Measurements from ENCODE around the gene DPYD. TPM values are rescaled to one million over a fixed set of nuclear protein-coding genes. Genes with fewer than 3 reads are reported as not detected.

Gene DPYD
- total RNA-seq, 1 experiment from 2014 or later, result 0.46 TPM

- ChIA-PET POLR2A (no interaction called here), CTCF (no interaction called here)
- no peaks in the 10 kb centered on the region for H3K36me3 Mint-ChIP-seq
- no peak for ATAC-seq
- H3K9me3 Mint-ChIP-seq, result no peaks in the 10 kb centered on the region
- H3K27ac Mint-ChIP-seq, result no peak overlapping the region
- TF ChIP-seq, protein P1, sequence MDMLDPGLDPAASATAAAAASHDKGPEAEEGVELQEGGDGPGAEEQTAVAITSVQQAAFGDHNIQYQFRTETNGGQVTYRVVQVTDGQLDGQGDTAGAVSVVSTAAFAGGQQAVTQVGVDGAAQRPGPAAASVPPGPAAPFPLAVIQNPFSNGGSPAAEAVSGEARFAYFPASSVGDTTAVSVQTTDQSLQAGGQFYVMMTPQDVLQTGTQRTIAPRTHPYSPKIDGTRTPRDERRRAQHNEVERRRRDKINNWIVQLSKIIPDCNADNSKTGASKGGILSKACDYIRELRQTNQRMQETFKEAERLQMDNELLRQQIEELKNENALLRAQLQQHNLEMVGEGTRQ (CRISPR knock-in tag; IDR thresholded peaks at IDR 0.05), result no peak
- TF ChIP-seq FOXK1 (CRISPR knock-in tag; IDR thresholded peaks at IDR 0.05) (no peak), ATF2 (CRISPR knock-in tag; IDR thresholded peaks at IDR 0.05; ENCODE audit: borderline replicate concordance, low read depth) (no peak)
- H3K4me1 Mint-ChIP-seq, result no peaks in the 10 kb centered on the region
- no peak for DNase-seq (ENCODE audit: low spot score)
- H3K27me3 Mint-ChIP-seq (ENCODE audit: low read depth), result no peaks in the 10 kb centered on the region
- H3K4me3 Mint-ChIP-seq, result no peak overlapping the region
Measured at GRCh38 chr1:97089173-97089572, 831.7 kb downstream of the DPYD start.

DNA sequence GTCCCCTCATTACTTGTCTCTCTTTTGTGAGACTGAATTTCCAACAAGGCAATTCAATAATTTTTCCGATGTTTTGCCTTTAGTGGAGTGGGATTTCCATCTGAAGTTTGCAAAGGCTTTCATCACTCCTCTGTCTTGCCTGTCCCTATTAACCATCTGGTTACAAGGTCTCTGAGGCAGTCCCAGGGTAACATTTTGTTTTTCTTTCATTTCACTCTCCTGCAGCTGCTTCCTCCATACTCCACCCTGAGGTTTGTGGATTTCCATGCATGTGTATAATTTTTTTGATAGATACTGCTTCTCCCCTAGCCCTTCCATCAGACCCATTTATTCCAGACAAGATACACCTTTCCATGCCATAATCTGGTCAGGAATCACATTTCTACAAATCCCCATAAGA lies 832.4 kb downstream of the DPYD start:
- CTCF ChIA-PET, result no interaction called here
- Mint-ChIP-seq H3K36me3 (no peaks in the 10 kb centered on the region), H3K4me1 (no peaks in the 10 kb centered on the region)
- TF ChIP-seq FOXP1 (CRISPR knock-in tag; IDR thresholded peaks at IDR 0.05; ENCODE audit: borderline replicate concordance) (no peak), FOXK1 (CRISPR knock-in tag; IDR thresholded peaks at IDR 0.05) (no peak), IRF2 (CRISPR knock-in tag; IDR thresholded peaks at IDR 0.05; ENCODE audit: borderline replicate concordance, low read depth) (no peak), ZNF121 (CRISPR knock-in tag; IDR thresholded peaks at IDR 0.05) (no peak), TEAD4 (CRISPR knock-in tag; IDR thresholded peaks at IDR 0.05) (no peak), SOX15 (CRISPR knock-in tag; IDR thresholded peaks at IDR 0.05) (no peak), ARID4B (CRISPR knock-in tag; IDR thresholded peaks at IDR 0.05; ENCODE audit: borderline replicate concordance) (no peak), NR3C1 (CRISPR knock-in tag; conservative IDR thresholded peaks at IDR 0.05; ENCODE audit: low read depth) (no peak), ATF3 (CRISPR knock-in tag; conservative IDR thresholded peaks at IDR 0.05) (no peak), RELA (CRISPR knock-in tag; IDR thresholded peaks at IDR 0.05; ENCODE audit: borderline replicate concordance) (no peak), ETV6 (CRISPR knock-in tag; IDR thresholded peaks at IDR 0.05) (no peak), ZBTB21 (CRISPR knock-in tag; IDR thresholded peaks at IDR 0.05; ENCODE audit: borderline replicate concordance) (no peak)
- TF ChIP-seq, protein P2, sequence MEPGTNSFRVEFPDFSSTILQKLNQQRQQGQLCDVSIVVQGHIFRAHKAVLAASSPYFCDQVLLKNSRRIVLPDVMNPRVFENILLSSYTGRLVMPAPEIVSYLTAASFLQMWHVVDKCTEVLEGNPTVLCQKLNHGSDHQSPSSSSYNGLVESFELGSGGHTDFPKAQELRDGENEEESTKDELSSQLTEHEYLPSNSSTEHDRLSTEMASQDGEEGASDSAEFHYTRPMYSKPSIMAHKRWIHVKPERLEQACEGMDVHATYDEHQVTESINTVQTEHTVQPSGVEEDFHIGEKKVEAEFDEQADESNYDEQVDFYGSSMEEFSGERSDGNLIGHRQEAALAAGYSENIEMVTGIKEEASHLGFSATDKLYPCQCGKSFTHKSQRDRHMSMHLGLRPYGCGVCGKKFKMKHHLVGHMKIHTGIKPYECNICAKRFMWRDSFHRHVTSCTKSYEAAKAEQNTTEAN (CRISPR knock-in tag; IDR thresholded peaks at IDR 0.05), result no peak
- TF ChIP-seq, protein P3, sequence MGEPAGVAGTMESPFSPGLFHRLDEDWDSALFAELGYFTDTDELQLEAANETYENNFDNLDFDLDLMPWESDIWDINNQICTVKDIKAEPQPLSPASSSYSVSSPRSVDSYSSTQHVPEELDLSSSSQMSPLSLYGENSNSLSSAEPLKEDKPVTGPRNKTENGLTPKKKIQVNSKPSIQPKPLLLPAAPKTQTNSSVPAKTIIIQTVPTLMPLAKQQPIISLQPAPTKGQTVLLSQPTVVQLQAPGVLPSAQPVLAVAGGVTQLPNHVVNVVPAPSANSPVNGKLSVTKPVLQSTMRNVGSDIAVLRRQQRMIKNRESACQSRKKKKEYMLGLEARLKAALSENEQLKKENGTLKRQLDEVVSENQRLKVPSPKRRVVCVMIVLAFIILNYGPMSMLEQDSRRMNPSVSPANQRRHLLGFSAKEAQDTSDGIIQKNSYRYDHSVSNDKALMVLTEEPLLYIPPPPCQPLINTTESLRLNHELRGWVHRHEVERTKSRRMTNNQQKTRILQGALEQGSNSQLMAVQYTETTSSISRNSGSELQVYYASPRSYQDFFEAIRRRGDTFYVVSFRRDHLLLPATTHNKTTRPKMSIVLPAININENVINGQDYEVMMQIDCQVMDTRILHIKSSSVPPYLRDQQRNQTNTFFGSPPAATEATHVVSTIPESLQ (CRISPR knock-in tag; IDR thresholded peaks at IDR 0.05), result no peak
- TF ChIP-seq, protein P4, sequence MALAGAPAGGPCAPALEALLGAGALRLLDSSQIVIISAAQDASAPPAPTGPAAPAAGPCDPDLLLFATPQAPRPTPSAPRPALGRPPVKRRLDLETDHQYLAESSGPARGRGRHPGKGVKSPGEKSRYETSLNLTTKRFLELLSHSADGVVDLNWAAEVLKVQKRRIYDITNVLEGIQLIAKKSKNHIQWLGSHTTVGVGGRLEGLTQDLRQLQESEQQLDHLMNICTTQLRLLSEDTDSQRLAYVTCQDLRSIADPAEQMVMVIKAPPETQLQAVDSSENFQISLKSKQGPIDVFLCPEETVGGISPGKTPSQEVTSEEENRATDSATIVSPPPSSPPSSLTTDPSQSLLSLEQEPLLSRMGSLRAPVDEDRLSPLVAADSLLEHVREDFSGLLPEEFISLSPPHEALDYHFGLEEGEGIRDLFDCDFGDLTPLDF (CRISPR knock-in tag; IDR thresholded peaks at IDR 0.05), result no peak
- TF ChIP-seq, protein P5, sequence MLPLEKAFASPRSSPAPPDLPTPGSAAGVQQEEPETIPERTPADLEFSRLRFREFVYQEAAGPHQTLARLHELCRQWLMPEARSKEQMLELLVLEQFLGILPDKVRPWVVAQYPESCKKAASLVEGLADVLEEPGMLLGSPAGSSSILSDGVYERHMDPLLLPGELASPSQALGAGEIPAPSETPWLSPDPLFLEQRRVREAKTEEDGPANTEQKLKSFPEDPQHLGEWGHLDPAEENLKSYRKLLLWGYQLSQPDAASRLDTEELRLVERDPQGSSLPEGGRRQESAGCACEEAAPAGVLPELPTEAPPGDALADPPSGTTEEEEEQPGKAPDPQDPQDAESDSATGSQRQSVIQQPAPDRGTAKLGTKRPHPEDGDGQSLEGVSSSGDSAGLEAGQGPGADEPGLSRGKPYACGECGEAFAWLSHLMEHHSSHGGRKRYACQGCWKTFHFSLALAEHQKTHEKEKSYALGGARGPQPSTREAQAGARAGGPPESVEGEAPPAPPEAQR (CRISPR knock-in tag; IDR thresholded peaks at IDR 0.05), result no peak
- TF ChIP-seq, protein P6, sequence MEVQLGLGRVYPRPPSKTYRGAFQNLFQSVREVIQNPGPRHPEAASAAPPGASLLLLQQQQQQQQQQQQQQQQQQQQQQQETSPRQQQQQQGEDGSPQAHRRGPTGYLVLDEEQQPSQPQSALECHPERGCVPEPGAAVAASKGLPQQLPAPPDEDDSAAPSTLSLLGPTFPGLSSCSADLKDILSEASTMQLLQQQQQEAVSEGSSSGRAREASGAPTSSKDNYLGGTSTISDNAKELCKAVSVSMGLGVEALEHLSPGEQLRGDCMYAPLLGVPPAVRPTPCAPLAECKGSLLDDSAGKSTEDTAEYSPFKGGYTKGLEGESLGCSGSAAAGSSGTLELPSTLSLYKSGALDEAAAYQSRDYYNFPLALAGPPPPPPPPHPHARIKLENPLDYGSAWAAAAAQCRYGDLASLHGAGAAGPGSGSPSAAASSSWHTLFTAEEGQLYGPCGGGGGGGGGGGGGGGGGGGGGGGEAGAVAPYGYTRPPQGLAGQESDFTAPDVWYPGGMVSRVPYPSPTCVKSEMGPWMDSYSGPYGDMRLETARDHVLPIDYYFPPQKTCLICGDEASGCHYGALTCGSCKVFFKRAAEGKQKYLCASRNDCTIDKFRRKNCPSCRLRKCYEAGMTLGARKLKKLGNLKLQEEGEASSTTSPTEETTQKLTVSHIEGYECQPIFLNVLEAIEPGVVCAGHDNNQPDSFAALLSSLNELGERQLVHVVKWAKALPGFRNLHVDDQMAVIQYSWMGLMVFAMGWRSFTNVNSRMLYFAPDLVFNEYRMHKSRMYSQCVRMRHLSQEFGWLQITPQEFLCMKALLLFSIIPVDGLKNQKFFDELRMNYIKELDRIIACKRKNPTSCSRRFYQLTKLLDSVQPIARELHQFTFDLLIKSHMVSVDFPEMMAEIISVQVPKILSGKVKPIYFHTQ (CRISPR knock-in tag; IDR thresholded peaks at IDR 0.05), result no peak

More for the DNA sequence above, 832.4 kb downstream of the DPYD start:
- no peak overlapping the region for H3K4me3 Mint-ChIP-seq
- H3K9me3 Mint-ChIP-seq, result no peaks in the 10 kb centered on the region
- H3K27ac Mint-ChIP-seq, result no peak overlapping the region
- DNase-seq (ENCODE audit: low spot score), result no peak
- H3K27me3 Mint-ChIP-seq (ENCODE audit: low read depth), result no peaks in the 10 kb centered on the region
- no peak for ATAC-seq
- POLR2A ChIA-PET, result no interaction called here

Data from WTC11 (cell line).